ENCODE results near the gene CADM2. TPM values are rescaled to one million over a fixed set of nuclear protein-coding genes. Genes with fewer than 3 reads are reported as not detected.
"Not testable (repeated sequence)": the region's sequence is repeated elsewhere in the genome, so short reads cannot be mapped to it uniquely, and the experiment has no call there.

Gene CADM2
- total RNA-seq = 0.29 TPM in 1 of 2 replicates, not detected in the other

DNA sequence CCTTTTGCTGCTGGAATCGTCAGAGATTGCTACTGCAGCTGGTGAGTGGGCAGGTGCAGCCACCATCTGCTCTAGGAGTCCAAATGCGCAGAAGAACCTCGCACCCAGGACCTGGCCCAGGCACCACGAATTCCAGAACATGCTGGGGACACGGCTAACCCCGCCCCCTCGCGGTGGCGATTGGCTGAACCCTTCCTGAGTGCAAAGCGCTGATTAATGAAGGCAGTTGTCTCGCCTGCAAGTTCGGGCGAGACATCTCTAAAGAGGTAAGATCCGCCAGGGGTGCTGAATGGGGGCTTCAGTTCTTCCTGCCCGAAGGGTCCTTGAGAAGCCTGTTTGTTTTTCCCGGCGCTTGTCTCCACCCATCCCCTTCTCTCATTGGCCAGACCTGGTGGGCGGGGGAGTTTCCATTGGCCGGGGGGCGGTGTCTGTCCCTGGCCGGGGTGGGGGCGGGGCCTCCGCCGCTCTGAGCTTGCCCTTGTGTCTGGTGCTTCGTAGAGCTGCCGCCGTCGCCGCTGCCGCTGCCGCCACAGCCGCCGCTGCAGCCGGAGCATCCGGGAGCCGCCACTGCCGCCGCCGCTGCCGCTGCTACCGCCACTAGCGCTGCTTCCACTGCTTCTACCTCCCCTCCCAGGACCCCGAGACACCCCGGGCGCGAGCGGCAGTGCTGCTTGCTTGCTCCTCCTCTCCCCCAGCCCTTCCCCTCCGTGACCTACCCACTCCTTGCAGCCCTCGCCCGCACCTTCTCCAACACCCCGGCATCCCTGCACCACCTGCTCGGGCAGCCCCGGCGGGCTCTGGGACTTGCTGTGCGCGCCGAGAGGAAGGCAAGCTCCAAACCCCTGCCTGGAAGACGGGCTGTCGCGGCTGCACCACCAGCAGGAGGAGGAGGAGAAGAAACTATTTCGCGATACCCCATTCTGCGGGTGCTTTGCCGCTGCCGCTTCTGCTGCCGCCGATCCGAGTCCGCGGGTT is at the start of gene CADM2:
TSS of gene CADM2 (plus strand) at position 495 of the 975 bp plus-strand sequence.
- H2AFZ ChIP-seq (ENCODE audit: low read length) = peak within 1 kb of the TSS; percentile 94
- DNase-seq (ENCODE audit: insufficient read length, low spot score, missing footprints) = peak; percentile 98
- TF ChIP-seq CTCF (IDR thresholded peaks at IDR 0.05; ENCODE audit: extremely low read depth, low read depth, low read length) = no peak

GRCh38 chr3:84918592-84918991 is 40.2 kb upstream of the CADM2 start:
- H3K4me3 ChIP-seq (ENCODE audit: insufficient read depth, low read length); DNase-seq (ENCODE audit: insufficient read length, low spot score, missing footprints); H3K27ac ChIP-seq (ENCODE audit: low read depth, low read length); H3K79me2 ChIP-seq (ENCODE audit: insufficient read depth, low read length); H3K4me1 ChIP-seq (ENCODE audit: insufficient read depth, low read length); H3K4me2 ChIP-seq (ENCODE audit: insufficient read depth, low read length); H4K20me1 ChIP-seq (ENCODE audit: insufficient read depth, low read length); H3K9me3 ChIP-seq (ENCODE audit: low read depth, low read length); H3K36me3 ChIP-seq (ENCODE audit: insufficient read depth, low read length); H2AFZ ChIP-seq (ENCODE audit: low read length); H3K27me3 ChIP-seq (ENCODE audit: insufficient read depth, low read length): not testable (repeated sequence)

More for the DNA sequence above, at the start of gene CADM2:
- H3K27ac ChIP-seq (ENCODE audit: low read depth, low read length) = no peak within 1 kb of the TSS
- H3K9me3 ChIP-seq (ENCODE audit: low read depth, low read length) = no peaks in the 10 kb centered on the region
- H3K4me3 ChIP-seq (ENCODE audit: insufficient read depth, low read length) = peak within 1 kb of the TSS; percentile 70
- H3K79me2 ChIP-seq (ENCODE audit: insufficient read depth, low read length) = no peaks in the 10 kb centered on the region
- H3K36me3 ChIP-seq (ENCODE audit: insufficient read depth, low read length) = no peaks in the 10 kb centered on the region
- H3K4me2 ChIP-seq (ENCODE audit: insufficient read depth, low read length) = peak within 1 kb of the TSS; percentile 78
- no peaks in the 10 kb centered on the region for H4K20me1 ChIP-seq (ENCODE audit: insufficient read depth, low read length)
- H3K4me1 ChIP-seq (ENCODE audit: insufficient read depth, low read length) = peaks cover 3% of the 10 kb centered on the region
- H3K27me3 ChIP-seq (ENCODE audit: insufficient read depth, low read length) = peaks cover 11% of the 10 kb centered on the region

GRCh38 chr3:84922682-84923081 is 36.1 kb upstream of the CADM2 start:
- no peak for TF ChIP-seq CTCF (IDR thresholded peaks at IDR 0.05; ENCODE audit: extremely low read depth, low read depth, low read length)
- Histone ChIP-seq H3K4me2 (ENCODE audit: insufficient read depth, low read length) (no peak overlapping the region), H2AFZ (ENCODE audit: low read length) (no peak overlapping the region)

GRCh38 chr3:84925571-84925970 is 33.2 kb upstream of the CADM2 start:
- no peaks in the 10 kb centered on the region for H3K9me3 ChIP-seq (ENCODE audit: low read depth, low read length)
- H3K27ac ChIP-seq (ENCODE audit: low read depth, low read length) = no peak overlapping the region
- no peaks in the 10 kb centered on the region for H3K79me2 ChIP-seq (ENCODE audit: insufficient read depth, low read length)
- TF ChIP-seq CTCF (IDR thresholded peaks at IDR 0.05; ENCODE audit: extremely low read depth, low read depth, low read length) = no peak
- no peaks in the 10 kb centered on the region for H3K27me3 ChIP-seq (ENCODE audit: insufficient read depth, low read length)
- H4K20me1 ChIP-seq (ENCODE audit: insufficient read depth, low read length) = no peaks in the 10 kb centered on the region
- H3K36me3 ChIP-seq (ENCODE audit: insufficient read depth, low read length) = no peaks in the 10 kb centered on the region
- no peak overlapping the region for H2AFZ ChIP-seq (ENCODE audit: low read length)
- no peaks in the 10 kb centered on the region for H3K4me1 ChIP-seq (ENCODE audit: insufficient read depth, low read length)
- no peak overlapping the region for H3K4me3 ChIP-seq (ENCODE audit: insufficient read depth, low read length)
- DNase-seq (ENCODE audit: insufficient read length, low spot score, missing footprints) = no peak
- H3K4me2 ChIP-seq (ENCODE audit: insufficient read depth, low read length) = no peak overlapping the region

More at GRCh38 chr3:84922682-84923081, 36.1 kb upstream of the CADM2 start:
- no peak for DNase-seq (ENCODE audit: insufficient read length, low spot score, missing footprints)
- Histone ChIP-seq H3K4me1 (ENCODE audit: insufficient read depth, low read length) (no peaks in the 10 kb centered on the region), H3K9me3 (ENCODE audit: low read depth, low read length) (no peaks in the 10 kb centered on the region), H3K79me2 (ENCODE audit: insufficient read depth, low read length) (no peaks in the 10 kb centered on the region), H3K27ac (ENCODE audit: low read depth, low read length) (no peak overlapping the region), H3K4me3 (ENCODE audit: insufficient read depth, low read length) (no peak overlapping the region), H3K27me3 (ENCODE audit: insufficient read depth, low read length) (no peaks in the 10 kb centered on the region), H3K36me3 (ENCODE audit: insufficient read depth, low read length) (no peaks in the 10 kb centered on the region), H4K20me1 (ENCODE audit: insufficient read depth, low read length) (no peaks in the 10 kb centered on the region)

All from osteoblast (primary cell).